Liver (tissue), 3 donors: Measurements from ENCODE around the gene RBCK1.

Experiments
- RAD21 ChIP-seq, 2 donors: IDR thresholded peaks; 2 replicates each; pipeline ENCODE4 v1.6.1; 2016; ENCODE audit warnings: antibody characterized with exemption in 2 of 2, mild to moderate bottlenecking in 2 of 2
- RXRA ChIP-seq, 2 donors: IDR thresholded peaks; 2 replicates each; pipeline ENCODE4 v1.6.1; 2017 to 2018; ENCODE audit warnings: antibody characterized with exemption in 2 of 2, mild to moderate bottlenecking in 1 of 2
- TF ChIP-seq, protein P1 (sequence below): fragments of 150-350 bp; IDR thresholded peaks from 2 replicates; pipeline ENCODE4 v1.5.1; 2017; ENCODE audit warnings: improper control_type of control experiment, low read depth, low read length; ENCODE audit not compliant: missing input control
- TF ChIP-seq, protein P2 (sequence below): IDR thresholded peaks from 2 replicates; pipeline ENCODE4 v1.6.1; 2016; ENCODE audit warnings: antibody characterized with exemption
- TF ChIP-seq, protein P3 (sequence below): IDR thresholded peaks from 2 replicates; pipeline ENCODE4 v1.6.1; 2016; ENCODE audit warnings: antibody characterized with exemption, mild to moderate bottlenecking
- donor health status: healthy.
- donor health status: healthy.

DNA sequence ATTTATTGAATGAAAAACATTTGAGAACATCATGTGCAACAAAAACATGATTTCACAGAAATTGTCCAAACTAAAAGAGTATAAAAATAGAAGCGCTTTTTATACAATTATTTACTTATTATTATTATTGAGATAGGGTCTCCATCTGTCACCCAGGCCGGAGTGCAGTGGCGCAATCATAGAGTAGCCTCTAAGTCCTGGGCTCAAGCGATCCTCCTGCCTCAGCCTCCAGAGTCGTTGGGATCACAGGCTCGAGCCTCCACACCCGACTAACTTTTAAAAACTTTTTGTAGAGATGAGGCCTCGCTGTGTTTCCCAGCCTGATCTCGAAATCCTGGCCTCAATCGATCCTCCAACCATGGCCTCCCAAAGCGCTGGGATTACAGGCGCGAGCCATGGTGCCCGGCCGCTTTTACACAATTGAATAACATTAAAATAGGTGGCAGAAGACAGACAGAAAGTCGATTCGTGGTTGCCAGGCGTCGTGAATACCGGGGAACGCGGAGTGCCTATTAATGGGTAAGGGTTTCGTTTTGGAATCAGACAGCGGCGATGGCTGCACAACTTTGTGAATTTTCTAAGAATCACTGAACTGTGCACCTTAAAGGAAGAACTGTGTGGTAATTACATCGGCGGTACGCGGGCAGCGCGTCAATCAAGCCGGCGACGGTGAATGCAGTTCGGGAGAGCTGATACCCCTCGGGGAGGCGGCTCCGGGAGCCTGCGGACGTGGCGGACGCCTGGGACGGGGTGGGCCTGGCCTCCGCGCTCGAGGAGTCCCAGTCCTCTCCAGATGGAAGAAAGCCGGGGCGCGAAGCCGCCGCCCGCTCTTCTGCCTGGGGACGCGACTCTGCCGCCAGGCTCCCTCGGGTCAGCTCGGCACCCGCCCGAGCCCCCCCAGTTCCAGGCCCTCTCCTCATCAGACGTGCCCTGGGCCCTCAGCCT, 53.4 kb downstream of the RBCK1 start:
- TF ChIP-seq, protein P1, sequence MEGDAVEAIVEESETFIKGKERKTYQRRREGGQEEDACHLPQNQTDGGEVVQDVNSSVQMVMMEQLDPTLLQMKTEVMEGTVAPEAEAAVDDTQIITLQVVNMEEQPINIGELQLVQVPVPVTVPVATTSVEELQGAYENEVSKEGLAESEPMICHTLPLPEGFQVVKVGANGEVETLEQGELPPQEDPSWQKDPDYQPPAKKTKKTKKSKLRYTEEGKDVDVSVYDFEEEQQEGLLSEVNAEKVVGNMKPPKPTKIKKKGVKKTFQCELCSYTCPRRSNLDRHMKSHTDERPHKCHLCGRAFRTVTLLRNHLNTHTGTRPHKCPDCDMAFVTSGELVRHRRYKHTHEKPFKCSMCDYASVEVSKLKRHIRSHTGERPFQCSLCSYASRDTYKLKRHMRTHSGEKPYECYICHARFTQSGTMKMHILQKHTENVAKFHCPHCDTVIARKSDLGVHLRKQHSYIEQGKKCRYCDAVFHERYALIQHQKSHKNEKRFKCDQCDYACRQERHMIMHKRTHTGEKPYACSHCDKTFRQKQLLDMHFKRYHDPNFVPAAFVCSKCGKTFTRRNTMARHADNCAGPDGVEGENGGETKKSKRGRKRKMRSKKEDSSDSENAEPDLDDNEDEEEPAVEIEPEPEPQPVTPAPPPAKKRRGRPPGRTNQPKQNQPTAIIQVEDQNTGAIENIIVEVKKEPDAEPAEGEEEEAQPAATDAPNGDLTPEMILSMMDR = no peak
- TF ChIP-seq, protein P2, sequence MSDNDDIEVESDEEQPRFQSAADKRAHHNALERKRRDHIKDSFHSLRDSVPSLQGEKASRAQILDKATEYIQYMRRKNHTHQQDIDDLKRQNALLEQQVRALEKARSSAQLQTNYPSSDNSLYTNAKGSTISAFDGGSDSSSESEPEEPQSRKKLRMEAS = no peak
- TF ChIP-seq RAD21 (IDR thresholded peaks at IDR 0.05) = no peak
- TF ChIP-seq RXRA (IDR thresholded peaks at IDR 0.05) = no peak
- TF ChIP-seq, protein P3, sequence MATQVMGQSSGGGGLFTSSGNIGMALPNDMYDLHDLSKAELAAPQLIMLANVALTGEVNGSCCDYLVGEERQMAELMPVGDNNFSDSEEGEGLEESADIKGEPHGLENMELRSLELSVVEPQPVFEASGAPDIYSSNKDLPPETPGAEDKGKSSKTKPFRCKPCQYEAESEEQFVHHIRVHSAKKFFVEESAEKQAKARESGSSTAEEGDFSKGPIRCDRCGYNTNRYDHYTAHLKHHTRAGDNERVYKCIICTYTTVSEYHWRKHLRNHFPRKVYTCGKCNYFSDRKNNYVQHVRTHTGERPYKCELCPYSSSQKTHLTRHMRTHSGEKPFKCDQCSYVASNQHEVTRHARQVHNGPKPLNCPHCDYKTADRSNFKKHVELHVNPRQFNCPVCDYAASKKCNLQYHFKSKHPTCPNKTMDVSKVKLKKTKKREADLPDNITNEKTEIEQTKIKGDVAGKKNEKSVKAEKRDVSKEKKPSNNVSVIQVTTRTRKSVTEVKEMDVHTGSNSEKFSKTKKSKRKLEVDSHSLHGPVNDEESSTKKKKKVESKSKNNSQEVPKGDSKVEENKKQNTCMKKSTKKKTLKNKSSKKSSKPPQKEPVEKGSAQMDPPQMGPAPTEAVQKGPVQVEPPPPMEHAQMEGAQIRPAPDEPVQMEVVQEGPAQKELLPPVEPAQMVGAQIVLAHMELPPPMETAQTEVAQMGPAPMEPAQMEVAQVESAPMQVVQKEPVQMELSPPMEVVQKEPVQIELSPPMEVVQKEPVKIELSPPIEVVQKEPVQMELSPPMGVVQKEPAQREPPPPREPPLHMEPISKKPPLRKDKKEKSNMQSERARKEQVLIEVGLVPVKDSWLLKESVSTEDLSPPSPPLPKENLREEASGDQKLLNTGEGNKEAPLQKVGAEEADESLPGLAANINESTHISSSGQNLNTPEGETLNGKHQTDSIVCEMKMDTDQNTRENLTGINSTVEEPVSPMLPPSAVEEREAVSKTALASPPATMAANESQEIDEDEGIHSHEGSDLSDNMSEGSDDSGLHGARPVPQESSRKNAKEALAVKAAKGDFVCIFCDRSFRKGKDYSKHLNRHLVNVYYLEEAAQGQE = no peak
